GM08714 (cell line): ENCODE results near the gene CBX6.

ENCODE experiments used
- H3K4me3 ChIP-seq: fragments of 200-500 bp; sonication (Bioruptor generic); 2 replicates; pipeline ENCODE4 v1.5.1; 2014; ENCODE audit warnings: mild to moderate bottlenecking, low read length, inconsistent platforms
- ZNF274 ChIP-seq: IDR thresholded peaks from 2 replicates; pipeline ENCODE4 v1.6.1; 2012; ENCODE audit warnings: mild to moderate bottlenecking, low read depth, low read length

The CBX6 gene

DNA sequence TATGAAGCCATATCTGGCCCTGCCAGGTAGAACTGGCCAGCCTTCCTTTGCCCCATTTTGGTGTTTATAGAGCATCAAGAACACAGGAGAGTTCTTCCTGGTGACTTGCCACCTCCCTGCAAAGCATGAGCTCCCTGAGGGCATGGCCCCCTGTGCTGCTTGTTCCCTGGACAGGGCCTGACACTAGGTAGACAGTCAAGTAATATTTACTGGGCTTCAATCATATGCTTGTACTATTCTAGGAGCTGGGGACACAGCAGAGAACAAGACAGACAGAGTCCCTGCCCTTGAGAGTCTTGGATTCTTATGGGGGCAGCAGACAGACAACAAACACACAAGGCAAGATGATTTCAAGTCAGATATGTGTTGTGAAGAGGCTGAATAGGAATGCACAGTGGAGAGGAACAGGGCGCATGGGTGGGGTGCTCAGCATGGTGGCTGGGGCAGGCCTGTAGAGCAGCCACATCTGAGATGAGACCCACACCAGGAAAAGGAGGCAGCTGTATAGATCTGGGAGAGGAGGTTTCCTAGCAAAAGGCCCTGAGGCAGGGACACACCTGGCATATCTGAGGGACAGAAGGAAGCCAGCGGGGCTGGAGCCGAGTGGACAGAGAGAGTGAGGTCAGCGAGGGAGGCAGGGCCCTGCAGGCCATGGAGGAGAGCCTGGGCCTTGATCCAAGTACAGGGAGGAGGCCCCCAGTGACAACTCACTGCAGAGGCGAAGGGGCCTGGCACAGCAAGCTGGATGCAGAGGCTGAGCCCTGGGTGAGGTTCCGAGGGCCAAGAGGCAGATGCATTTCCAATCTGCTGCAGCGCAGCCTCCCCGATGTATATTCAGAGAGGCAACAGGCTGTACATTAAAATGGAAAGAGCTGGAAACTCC, 10.2 kb upstream of the CBX6 start:
- H3K4me3 ChIP-seq, result no peak overlapping the region
- no peak for TF ChIP-seq ZNF274

DNA sequence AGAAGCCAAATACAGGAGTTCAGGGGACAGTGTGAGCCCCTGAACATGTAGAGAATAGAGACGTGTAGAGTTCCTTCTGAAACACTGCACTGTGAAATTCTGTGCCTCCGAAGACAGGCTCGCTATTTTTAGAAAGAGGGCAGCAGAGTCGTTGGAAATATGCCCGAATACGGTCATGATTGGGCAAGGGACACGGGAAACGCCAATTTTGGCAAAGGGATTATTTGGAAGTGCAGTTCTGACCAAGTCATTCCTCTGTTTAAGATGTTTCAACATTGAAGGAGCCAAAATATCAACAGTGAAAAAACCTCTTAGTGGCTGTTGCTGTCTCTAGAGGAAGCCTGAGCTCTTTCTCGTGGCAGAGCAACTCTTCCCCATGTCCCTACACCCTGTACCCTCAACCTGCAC, 9.5 kb upstream of the CBX6 start:
- no peak overlapping the region for H3K4me3 ChIP-seq
- TF ChIP-seq ZNF274, result no peak

DNA sequence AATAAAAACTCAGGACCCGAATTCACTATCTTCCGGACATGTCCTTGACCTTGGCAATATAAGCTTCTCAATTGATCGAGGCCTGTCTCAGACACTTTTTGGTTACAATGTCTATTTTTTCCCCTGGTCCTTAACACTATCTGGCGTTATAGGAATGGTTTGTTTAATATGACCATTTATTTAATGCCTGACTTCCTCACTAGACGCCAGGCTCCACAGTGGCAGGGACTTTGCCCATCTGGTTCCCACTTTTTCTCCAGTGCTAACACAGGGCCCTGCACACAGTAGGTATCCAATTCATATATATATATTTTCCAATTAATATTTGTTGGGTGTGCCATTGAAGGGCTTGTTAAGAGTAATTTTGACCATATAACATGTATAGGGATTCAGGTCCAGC, 7.9 kb upstream of the CBX6 start:
- no peak for TF ChIP-seq ZNF274
- H3K4me3 ChIP-seq, result no peak overlapping the region

GRCh38 chr22:38879108-38879729, 7.2 kb upstream of the CBX6 start:
- no peak for TF ChIP-seq ZNF274
- H3K4me3 ChIP-seq, result no peak overlapping the region

GRCh38 chr22:38878001-38878400, 6.0 kb upstream of the CBX6 start:
- no peak overlapping the region for H3K4me3 ChIP-seq
- TF ChIP-seq ZNF274, result no peak

DNA sequence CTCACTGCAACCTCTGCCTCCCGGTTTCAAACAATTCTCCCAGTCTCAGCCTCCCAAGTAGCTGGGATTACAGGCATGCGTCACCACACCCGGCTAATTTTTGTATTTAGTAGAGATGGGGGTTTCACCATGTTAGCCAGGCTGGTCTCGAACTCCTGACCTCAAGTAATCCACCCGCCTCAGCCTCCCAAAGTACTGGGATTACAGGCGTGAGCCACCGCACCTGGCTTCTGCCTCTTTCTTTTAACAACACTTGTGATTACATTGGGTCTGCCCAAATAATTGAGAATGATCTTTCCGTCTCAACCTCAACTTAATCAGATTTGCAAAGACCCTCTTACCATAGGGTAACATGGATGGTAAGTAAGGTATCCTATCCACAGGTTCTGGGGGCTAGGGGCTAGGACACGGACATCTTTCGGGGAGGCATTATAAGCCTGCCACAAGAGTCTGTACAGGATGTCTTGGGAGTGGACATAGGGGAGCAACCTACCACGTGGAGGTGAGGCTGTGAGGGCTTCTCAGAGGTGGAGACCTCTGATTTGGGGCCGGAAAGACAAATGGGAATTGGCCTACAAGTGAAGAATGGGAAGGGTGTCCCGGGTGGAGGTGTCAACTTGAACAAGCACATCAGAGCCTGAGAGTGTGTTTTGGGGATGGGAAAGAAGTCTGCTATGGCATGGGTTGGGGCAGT, 2.7 kb upstream of the CBX6 start:
- no peak overlapping the region for H3K4me3 ChIP-seq
- no peak for TF ChIP-seq ZNF274

- no peak for TF ChIP-seq ZNF274
- no peak overlapping the region for H3K4me3 ChIP-seq
Observed at GRCh38 chr22:38873469-38874411, 1.7 kb upstream of the CBX6 start.

- peak overlapping the region; percentile 71 for H3K4me3 ChIP-seq
- no peak for TF ChIP-seq ZNF274
Observed at GRCh38 chr22:38872831-38873248, 824 bp upstream of the CBX6 start.

DNA sequence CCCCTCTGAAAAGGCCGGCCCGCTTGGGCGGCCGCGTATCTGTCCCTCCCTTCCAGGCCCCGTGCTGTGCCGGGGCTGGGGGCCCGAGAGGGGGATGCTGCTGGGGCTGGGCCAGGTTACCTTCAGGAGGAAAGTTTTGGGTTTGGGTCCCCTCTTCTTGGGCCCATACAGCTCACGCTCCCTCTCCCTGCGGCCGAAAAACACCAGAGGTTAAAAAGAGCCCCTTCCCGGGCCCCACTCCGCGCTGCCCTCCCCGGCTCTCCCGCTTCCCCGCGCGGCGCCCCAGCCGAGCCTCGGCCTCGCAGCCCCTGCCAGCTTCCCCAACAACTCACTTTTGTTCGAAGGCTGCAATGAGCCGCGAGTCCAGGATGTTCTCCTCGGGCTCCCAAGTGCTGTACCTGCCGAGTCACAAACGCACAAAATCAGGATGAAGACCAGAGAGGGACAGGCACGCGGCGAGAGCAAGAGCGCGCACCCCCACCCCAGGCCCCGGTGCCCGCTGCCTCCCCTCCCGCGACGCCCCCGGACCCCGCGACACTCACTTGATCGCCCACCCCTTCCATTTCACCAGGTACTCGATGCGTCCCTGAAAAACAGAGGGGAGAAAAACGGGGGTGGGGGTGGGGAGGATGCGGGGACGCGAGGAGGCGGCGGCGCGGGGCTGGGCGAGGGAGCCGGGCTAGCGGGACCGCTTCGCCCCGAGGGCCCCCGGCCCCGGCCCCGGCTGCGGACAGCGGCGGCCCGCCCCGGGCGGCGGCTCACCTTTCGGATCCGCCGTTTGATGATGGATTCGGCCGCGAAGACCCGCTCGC, 450 bp downstream of the CBX6 start:
- no peak for TF ChIP-seq ZNF274
- peak overlapping the region; percentile 65 for H3K4me3 ChIP-seq

GRCh38 chr22:38870791-38871359, 1.1 kb downstream of the CBX6 start:
- H3K4me3 ChIP-seq, result peak overlapping the region; percentile 65
- TF ChIP-seq ZNF274, result no peak

GRCh38 chr22:38870312-38870741, 1.7 kb downstream of the CBX6 start:
- H3K4me3 ChIP-seq, result peak overlapping the region; percentile 65
- TF ChIP-seq ZNF274, result no peak

DNA sequence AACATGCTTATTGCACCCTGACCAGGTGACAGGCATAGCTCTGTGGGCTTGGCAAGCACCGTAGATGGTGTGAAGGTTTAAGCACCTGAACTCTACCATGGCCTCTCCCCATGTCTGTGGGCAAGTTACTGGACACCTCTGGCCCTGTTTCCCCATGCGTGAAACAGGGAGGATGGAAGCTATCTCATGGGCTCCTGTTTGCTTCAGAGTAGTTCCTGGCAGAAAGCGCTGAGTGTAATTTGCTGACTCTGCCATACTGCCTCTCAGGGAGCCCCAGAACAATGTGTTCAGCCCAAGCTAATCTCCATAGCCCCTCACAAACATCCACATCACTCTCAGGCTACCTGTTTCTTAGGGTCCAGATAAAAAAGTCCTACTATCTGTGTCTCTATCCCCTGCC, 2.4 kb downstream of the CBX6 start:
- no peak for TF ChIP-seq ZNF274
- no peak overlapping the region; the same call in 1 of the 2 replicates for H3K4me3 ChIP-seq
